ENCODE measurements around the gene KCTD10. TPM values are rescaled to one million over a fixed set of nuclear protein-coding genes. Genes with fewer than 3 reads are reported as not detected.

Gene KCTD10
- total RNA-seq, 1 donor from 2014 or later = 51.1 TPM

DNA sequence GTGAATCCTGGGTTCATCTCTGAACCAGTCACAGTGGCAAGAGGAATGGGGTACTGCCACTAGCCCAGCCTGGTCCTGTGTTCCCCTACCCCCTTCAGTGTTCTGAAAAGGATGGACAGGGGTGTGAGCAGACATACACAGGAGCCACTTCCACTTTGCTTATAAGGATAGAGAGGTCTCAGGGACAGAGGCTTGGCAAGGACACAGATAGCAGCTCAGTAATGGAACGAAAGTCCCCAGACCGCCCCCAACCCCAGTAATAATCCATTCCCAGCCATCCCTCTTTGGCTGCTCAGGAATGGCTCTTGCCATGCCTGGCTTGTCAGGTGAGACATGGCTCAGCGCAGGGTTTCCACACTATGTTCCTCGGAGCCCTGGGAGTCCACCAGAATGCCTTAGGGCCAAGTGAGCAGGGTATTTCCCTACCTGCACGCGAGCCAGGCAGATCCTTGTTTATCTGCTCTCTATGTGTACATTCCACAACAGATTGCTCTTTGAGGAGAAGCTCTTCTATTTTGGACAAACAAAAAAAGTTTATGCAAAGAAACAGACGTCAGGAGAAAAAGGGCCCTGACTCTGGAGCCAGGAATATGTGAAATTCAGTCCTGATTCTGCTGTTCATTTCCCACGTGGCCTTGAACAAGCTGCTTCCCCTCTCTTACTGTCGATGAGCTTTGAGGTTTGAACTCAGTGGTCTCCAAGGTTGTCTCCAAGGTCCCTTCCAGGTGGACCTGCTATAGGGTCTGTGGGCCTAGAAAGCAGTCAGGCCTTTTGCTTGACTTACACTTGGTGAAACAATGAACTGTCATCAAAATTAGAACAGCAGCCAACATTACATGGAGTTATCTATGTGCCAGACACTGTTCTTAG is 10.3 kb upstream of the KCTD10 start:
- TF ChIP-seq, protein P1, sequence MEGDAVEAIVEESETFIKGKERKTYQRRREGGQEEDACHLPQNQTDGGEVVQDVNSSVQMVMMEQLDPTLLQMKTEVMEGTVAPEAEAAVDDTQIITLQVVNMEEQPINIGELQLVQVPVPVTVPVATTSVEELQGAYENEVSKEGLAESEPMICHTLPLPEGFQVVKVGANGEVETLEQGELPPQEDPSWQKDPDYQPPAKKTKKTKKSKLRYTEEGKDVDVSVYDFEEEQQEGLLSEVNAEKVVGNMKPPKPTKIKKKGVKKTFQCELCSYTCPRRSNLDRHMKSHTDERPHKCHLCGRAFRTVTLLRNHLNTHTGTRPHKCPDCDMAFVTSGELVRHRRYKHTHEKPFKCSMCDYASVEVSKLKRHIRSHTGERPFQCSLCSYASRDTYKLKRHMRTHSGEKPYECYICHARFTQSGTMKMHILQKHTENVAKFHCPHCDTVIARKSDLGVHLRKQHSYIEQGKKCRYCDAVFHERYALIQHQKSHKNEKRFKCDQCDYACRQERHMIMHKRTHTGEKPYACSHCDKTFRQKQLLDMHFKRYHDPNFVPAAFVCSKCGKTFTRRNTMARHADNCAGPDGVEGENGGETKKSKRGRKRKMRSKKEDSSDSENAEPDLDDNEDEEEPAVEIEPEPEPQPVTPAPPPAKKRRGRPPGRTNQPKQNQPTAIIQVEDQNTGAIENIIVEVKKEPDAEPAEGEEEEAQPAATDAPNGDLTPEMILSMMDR (IDR thresholded peaks at IDR 0.05; ENCODE audit: unreplicated experiment) = no peak
- no peaks in the 10 kb centered on the region for H3K9me3 Mint-ChIP-seq (ENCODE audit: low read depth)
- DNase-seq (ENCODE audit: low spot score, unreplicated experiment) = no peak
- H3K27me3 Mint-ChIP-seq = no peaks in the 10 kb centered on the region
- peaks cover 13% of the 10 kb centered on the region for H3K36me3 Mint-ChIP-seq (ENCODE audit: insufficient read depth)
- H3K27ac Mint-ChIP-seq = no peak overlapping the region
- no peak overlapping the region for H3K4me3 Mint-ChIP-seq (ENCODE audit: low read depth)
- no peaks in the 10 kb centered on the region for H3K4me1 Mint-ChIP-seq (ENCODE audit: low read depth)

DNA sequence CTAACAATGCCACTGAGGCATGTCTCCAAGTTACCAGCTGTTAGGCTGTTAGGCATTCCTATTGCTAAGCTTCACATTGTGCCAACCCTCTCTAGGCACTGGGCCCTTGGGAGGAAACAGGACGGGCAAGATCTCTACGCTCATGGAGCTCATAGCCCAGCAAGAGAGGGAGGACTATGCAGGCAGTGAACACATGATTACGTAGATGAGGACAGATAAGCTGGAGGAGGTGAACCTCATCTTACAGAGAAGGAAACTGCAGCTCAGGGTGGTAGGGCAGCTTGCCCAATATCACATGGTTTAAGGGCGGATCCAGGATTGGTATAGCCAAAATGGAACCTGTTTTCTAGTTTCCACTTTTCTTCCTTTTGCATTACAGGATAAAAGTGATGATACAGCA is 8.1 kb upstream of the KCTD10 start:
- H3K27me3 Mint-ChIP-seq = no peaks in the 10 kb centered on the region
- no peaks in the 10 kb centered on the region for H3K4me1 Mint-ChIP-seq (ENCODE audit: low read depth)
- H3K4me3 Mint-ChIP-seq (ENCODE audit: low read depth) = no peak overlapping the region
- peaks cover 12% of the 10 kb centered on the region for H3K36me3 Mint-ChIP-seq (ENCODE audit: insufficient read depth)
- TF ChIP-seq, protein P1 (IDR thresholded peaks at IDR 0.05; ENCODE audit: unreplicated experiment) = no peak
- H3K9me3 Mint-ChIP-seq (ENCODE audit: low read depth) = no peaks in the 10 kb centered on the region
- no peak for DNase-seq (ENCODE audit: low spot score, unreplicated experiment)
- H3K27ac Mint-ChIP-seq = no peak overlapping the region

DNA sequence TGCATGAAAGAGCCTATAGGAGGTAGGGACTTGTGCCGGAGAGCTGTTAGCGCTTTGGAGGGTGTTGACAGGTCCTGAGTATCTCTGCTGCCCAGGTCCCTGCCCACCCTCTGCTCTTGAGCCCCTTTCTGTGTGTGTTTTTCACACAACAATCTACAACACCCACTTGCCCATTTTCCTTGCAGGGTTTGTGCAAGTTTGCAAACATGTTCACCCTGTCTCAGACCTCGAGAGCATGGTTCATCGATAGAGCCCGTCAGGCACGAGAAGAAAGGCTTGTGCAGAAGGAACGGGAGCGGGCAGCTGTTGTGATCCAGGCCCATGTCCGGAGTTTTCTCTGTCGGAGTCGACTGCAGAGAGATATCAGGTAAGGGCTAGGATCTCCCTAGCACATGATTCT is 6.2 kb upstream of the KCTD10 start:
- no peaks in the 10 kb centered on the region for H3K27me3 Mint-ChIP-seq
- DNase-seq (ENCODE audit: low spot score, unreplicated experiment) = no peak
- no peaks in the 10 kb centered on the region for H3K4me1 Mint-ChIP-seq (ENCODE audit: low read depth)

DNA sequence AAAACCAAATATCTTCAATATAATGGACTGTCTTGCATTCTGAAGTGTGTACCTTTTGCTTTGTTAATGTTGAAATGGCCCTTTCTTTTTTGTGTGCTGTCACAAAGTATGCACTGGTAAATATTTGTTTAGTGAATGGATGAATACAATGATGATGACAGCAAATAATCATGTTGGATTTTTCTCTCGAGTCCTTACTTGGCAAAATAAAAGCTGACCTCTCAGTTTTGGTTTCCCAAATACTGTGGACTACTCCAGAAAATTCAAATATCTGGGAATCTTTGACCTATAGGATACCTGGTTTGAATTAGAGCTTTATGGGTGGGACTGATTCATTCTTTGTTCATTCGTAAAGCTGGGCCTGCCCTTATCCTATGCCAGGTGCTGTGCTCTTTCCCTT is 5.8 kb upstream of the KCTD10 start:
- DNase-seq (ENCODE audit: low spot score, unreplicated experiment) = no peak
- Mint-ChIP-seq H3K4me1 (ENCODE audit: low read depth) (peaks cover 2% of the 10 kb centered on the region), H3K4me3 (ENCODE audit: low read depth) (no peak overlapping the region), H3K36me3 (ENCODE audit: insufficient read depth) (peaks cover 9% of the 10 kb centered on the region), H3K27me3 (no peaks in the 10 kb centered on the region), H3K9me3 (ENCODE audit: low read depth) (no peaks in the 10 kb centered on the region), H3K27ac (no peak overlapping the region)
- TF ChIP-seq, protein P1 (IDR thresholded peaks at IDR 0.05; ENCODE audit: unreplicated experiment) = no peak

More for the DNA sequence above, 6.2 kb upstream of the KCTD10 start:
- no peak overlapping the region for H3K4me3 Mint-ChIP-seq (ENCODE audit: low read depth)
- TF ChIP-seq, protein P1 (IDR thresholded peaks at IDR 0.05; ENCODE audit: unreplicated experiment) = no peak
- H3K9me3 Mint-ChIP-seq (ENCODE audit: low read depth) = no peaks in the 10 kb centered on the region
- H3K36me3 Mint-ChIP-seq (ENCODE audit: insufficient read depth) = peaks cover 9% of the 10 kb centered on the region
- no peak overlapping the region for H3K27ac Mint-ChIP-seq

DNA sequence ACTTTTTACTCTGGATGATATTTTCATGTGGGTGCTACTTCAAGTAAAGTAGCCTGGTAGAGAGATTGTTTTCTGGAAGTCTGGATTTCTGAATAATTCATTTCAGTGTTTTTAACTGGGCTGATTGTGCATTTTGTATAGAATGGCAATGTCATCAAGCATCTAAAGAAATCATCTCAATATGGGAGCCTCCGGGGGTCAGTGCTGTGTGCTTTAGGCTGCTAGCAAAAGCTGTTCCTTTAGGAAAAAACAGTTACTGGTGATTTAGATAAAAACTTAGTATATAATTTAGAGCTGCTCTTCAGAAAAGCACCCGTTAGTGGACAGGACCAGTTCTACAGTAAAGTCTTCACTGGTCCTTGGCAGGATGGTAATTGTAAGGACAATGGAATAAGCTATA is 5.4 kb upstream of the KCTD10 start:
- Mint-ChIP-seq H3K4me1 (ENCODE audit: low read depth) (peaks cover 2% of the 10 kb centered on the region), H3K27ac (no peak overlapping the region), H3K4me3 (ENCODE audit: low read depth) (no peak overlapping the region), H3K36me3 (ENCODE audit: insufficient read depth) (peaks cover 9% of the 10 kb centered on the region), H3K27me3 (no peaks in the 10 kb centered on the region), H3K9me3 (ENCODE audit: low read depth) (no peaks in the 10 kb centered on the region)
- TF ChIP-seq, protein P1 (IDR thresholded peaks at IDR 0.05; ENCODE audit: unreplicated experiment) = no peak
- DNase-seq (ENCODE audit: low spot score, unreplicated experiment) = no peak
